GM21360 (cell line): ENCODE results near the gene FLT4.

Experiments used
- ATAC-seq: cut with Tn5 transposase; IDR thresholded peaks from one replicate; pipeline ENCODE4 v1.9.1; 2021; ENCODE audit warnings: mild to moderate bottlenecking, moderate library complexity; ENCODE audit not compliant: unreplicated experiment

Gene FLT4

GRCh38 chr5:180643191-180643851, 6.1 kb downstream of the FLT4 start:
- ATAC-seq: no peak

GRCh38 chr5:180642779-180643178, 6.6 kb downstream of the FLT4 start:
- no peak for ATAC-seq

- ATAC-seq: no peak
Observed at GRCh38 chr5:180642181-180642775, 7.1 kb downstream of the FLT4 start.

- no peak for ATAC-seq
Observed at GRCh38 chr5:180641566-180641900, 7.9 kb downstream of the FLT4 start.

GRCh38 chr5:180640861-180641565, 8.4 kb downstream of the FLT4 start:
- no peak for ATAC-seq

GRCh38 chr5:180640611-180640860, 8.9 kb downstream of the FLT4 start:
- no peak for ATAC-seq

GRCh38 chr5:180639741-180640610, 9.4 kb downstream of the FLT4 start:
- no peak for ATAC-seq

GRCh38 chr5:180639287-180639686, 10.1 kb downstream of the FLT4 start:
- no peak for ATAC-seq

GRCh38 chr5:180637962-180638680, 11.3 kb downstream of the FLT4 start:
- no peak for ATAC-seq

- no peak for ATAC-seq
Observed at GRCh38 chr5:180636403-180637075, 12.9 kb downstream of the FLT4 start.

GRCh38 chr5:180636016-180636402, 13.4 kb downstream of the FLT4 start:
- no peak for ATAC-seq

GRCh38 chr5:180633283-180634177, 15.9 kb downstream of the FLT4 start:
- ATAC-seq: no peak

- ATAC-seq: no peak
Observed at GRCh38 chr5:180632768-180633167, 16.6 kb downstream of the FLT4 start.

- ATAC-seq: no peak
Observed at GRCh38 chr5:180631549-180632383, 17.6 kb downstream of the FLT4 start.

- no peak for ATAC-seq
Observed at GRCh38 chr5:180630426-180630825, 19.0 kb downstream of the FLT4 start.

- ATAC-seq: no peak
Observed at GRCh38 chr5:180629831-180630382, 19.5 kb downstream of the FLT4 start.

GRCh38 chr5:180628827-180629750, 20.3 kb downstream of the FLT4 start:
- no peak for ATAC-seq
